Ovary (tissue), 1 donor: Measurements from ENCODE around the gene SGSH.

Experiments
- EP300 ChIP-seq: sonication (generic); formaldehyde crosslinking; IDR thresholded peaks from one replicate; pipeline ENCODE4 v1.6.1; 2017; ENCODE audit warnings: antibody characterized with exemption
- POLR2A ChIP-seq: fragments of 450-650 bp; IDR thresholded peaks from one replicate; pipeline ENCODE4 v1.6.1; 2017; ENCODE audit warnings: antibody characterized with exemption, mild to moderate bottlenecking, moderate library complexity

DNA sequence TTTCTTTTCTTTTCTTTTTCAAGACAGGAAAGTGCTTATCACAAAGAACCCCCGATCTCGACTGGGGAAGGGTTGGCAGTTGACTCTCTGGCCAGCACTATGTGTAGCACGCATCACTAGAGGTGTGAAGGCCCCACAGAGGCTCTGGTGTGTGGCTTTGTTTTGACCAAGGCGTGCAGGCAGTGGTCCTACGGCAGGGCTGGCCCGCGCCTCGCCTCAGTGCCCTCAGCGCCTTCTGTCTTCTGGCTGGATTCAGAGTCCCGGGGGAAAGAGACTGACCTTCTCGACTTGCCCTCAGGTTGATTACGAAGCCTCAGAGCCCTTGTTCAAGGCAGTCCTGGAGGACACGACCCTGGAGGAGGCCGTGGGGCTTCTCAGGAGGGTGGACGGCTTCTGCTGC is 18.7 kb downstream of the SGSH start:
- TF ChIP-seq EP300 (no peak), POLR2A (no peak)
